ENCODE measurements around the gene FAM240A. TPM values are rescaled to one million over a fixed set of nuclear protein-coding genes. Genes with fewer than 3 reads are reported as not detected.

The FAM240A gene
- total and polyA plus RNA-seq, 10 of the 15 experiments (the other 5 are each of a cell fraction or from before 2014, with no cell fraction given): not detected

- Histone ChIP-seq H3K9ac (ENCODE audit: control insufficient read depth, insufficient read depth, low read length) (no peak overlapping the region), H3K79me2 (ENCODE audit: control insufficient read depth, insufficient read depth, low read length) (no peaks in the 10 kb centered on the region), H3K9me3 (replicated peaks; ENCODE audit: control insufficient read depth, insufficient read depth, low read length) (no peaks in the 10 kb centered on the region), H3K27ac (ENCODE audit: control insufficient read depth, insufficient read depth) (no peak overlapping the region), H4K20me1 (ENCODE audit: control insufficient read depth, insufficient read depth) (no peaks in the 10 kb centered on the region), H3K4me1 (ENCODE audit: control insufficient read depth, insufficient read depth, low read length) (no peaks in the 10 kb centered on the region), H3K4me3 (no peak overlapping the region), H2AFZ (ENCODE audit: control insufficient read depth, low read depth, low read length) (no peak overlapping the region), H3K27me3 (replicated peaks in 1 of 2; ENCODE audit: control insufficient read depth in 2 of 2, insufficient read depth in 2 of 2, low read length in 1 of 2) (peaks cover 0 to 1% of the 10 kb centered on the region in 2 experiments; a peak in 1 of 4 replicates), H3K4me2 (ENCODE audit: control insufficient read depth, insufficient read depth) (no peak overlapping the region), H3K36me3 (ENCODE audit: control insufficient read depth in 2 of 2, insufficient read depth in 2 of 2, low read length in 1 of 2) (no peaks in the 10 kb centered on the region)
- ChIA-PET CTCF (interaction anchor here (0.5 to 1.2 kb wide), 4 partner anchors 10 to 230 kb away, joined by 3 read pairs; no protein-coding TSS in a partner anchor), SMC1A (ENCODE audit: uncharacterized antibody, unreplicated experiment) (no interaction called here), RAD21 (ENCODE audit: unreplicated experiment) (no interaction called here), POLR2A (no interaction called here)
- intact Hi-C loops (cut with micrococcal nuclease; ENCODE audit: unreplicated experiment): no loop called here
- no peak for ATAC-seq
- WGBS (ENCODE audit: insufficient coverage, insufficient replicate concordance, low lambda C conversion rate, missing lambda C conversion rate): 43% methylated on average over 17 of the region's 17 CpGs
- no peak for DNase-seq (ENCODE audit: low read depth, low spot score)
- FAIRE-seq: no peak
- in situ Hi-C loops (cut with MboI): no loop called here
- no TSS peak for BruUV-seq (replicated peaks)
- TF ChIP-seq STAT1 (conservative IDR thresholded peaks at IDR 0.05) (no peak), E2F4 (IDR thresholded peaks at IDR 0.05; ENCODE audit: low read depth, low read length) (no peak), ZNF622 (IDR thresholded peaks at IDR 0.05) (no peak), CBX3 (IDR thresholded peaks at IDR 0.05; ENCODE audit: borderline replicate concordance, low read depth) (no peak), ATF7 (IDR thresholded peaks at IDR 0.05; ENCODE audit: low read depth) (no peak), SMC3 (IDR thresholded peaks at IDR 0.05; ENCODE audit: borderline replicate concordance, low read length) (no peak), FOXM1 (IDR thresholded peaks at IDR 0.05; ENCODE audit: low read depth, low read length) (no peak), TCF7 (IDR thresholded peaks at IDR 0.05; ENCODE audit: borderline replicate concordance) (no peak), HDAC6 (IDR thresholded peaks at IDR 0.05; ENCODE audit: unreplicated experiment) (no peak), FOXK2 (IDR thresholded peaks at IDR 0.05) (no peak), ZBTB40 (IDR thresholded peaks at IDR 0.05; ENCODE audit: borderline replicate concordance) (no peak), USF2 (IDR thresholded peaks at IDR 0.05; ENCODE audit: borderline replicate concordance, low read depth, low read length) (no peak), SKIL (IDR thresholded peaks at IDR 0.05; ENCODE audit: low read depth, poor library complexity, severe bottlenecking) (no peak)
These were observed 57.9 kb downstream of the FAM240A start for GRCh38 chr3:46670000-46670890.

Measured in GM12878 (cell line).